Stimulated activated CD8-positive, alpha-beta memory T cell treated with anti-CD3 and anti-CD28 coated beads, Interleukin-7, amount 100 ng/mL, for 24 hours (primary cell): ENCODE results near the gene SNX1.
"Not testable (repeated sequence)": the region's sequence is repeated elsewhere in the genome, so short reads cannot be mapped to it uniquely, and the experiment has no call there.

ENCODE experiments used
- DNase-seq: peaks from one replicate; pipeline ENCODE4 v3.0.0-alpha.2; 2020; ENCODE audit warnings: low read depth

Gene SNX1

GRCh38 chr15:64112904-64113303 lies 17.1 kb downstream of the SNX1 start:
- no peak for DNase-seq

GRCh38 chr15:64117759-64118487 lies 22.1 kb downstream of the SNX1 start:
- no peak for DNase-seq

GRCh38 chr15:64120322-64120721 lies 24.5 kb downstream of the SNX1 start:
- not testable (repeated sequence) for DNase-seq

GRCh38 chr15:64121614-64122013 lies 25.8 kb downstream of the SNX1 start:
- DNase-seq = no peak

GRCh38 chr15:64122444-64122843 lies 26.7 kb downstream of the SNX1 start:
- no peak for DNase-seq

- DNase-seq = no peak
Observed at GRCh38 chr15:64122936-64123351, 27.2 kb downstream of the SNX1 start.

- DNase-seq = no peak
Observed at GRCh38 chr15:64125978-64126377, 30.2 kb downstream of the SNX1 start.

- no peak for DNase-seq
Observed at GRCh38 chr15:64127521-64128270, 31.9 kb downstream of the SNX1 start.

- no peak for DNase-seq
Observed at GRCh38 chr15:64130159-64130558, 34.4 kb downstream of the SNX1 start.

- DNase-seq = no peak
Observed at GRCh38 chr15:64131547-64131946, 35.8 kb downstream of the SNX1 start.

GRCh38 chr15:64132217-64132616 lies 36.4 kb downstream of the SNX1 start:
- no peak for DNase-seq

GRCh38 chr15:64133623-64134344 lies 38.0 kb downstream of the SNX1 start:
- no peak for DNase-seq

- DNase-seq = no peak
Observed at GRCh38 chr15:64134345-64134829, 38.6 kb downstream of the SNX1 start.

- DNase-seq = no peak
Observed at GRCh38 chr15:64136347-64136746, 40.6 kb downstream of the SNX1 start.

- no peak for DNase-seq
Observed at GRCh38 chr15:64137226-64137833, 41.5 kb downstream of the SNX1 start.

- DNase-seq = no peak
Observed at GRCh38 chr15:64138331-64138941, 42.7 kb downstream of the SNX1 start.

GRCh38 chr15:64141798-64142512 lies 46.2 kb downstream of the SNX1 start:
- DNase-seq = no peak

- no peak for DNase-seq
Observed at GRCh38 chr15:64143276-64143675, 47.5 kb downstream of the SNX1 start.

GRCh38 chr15:64144192-64144564 lies 48.4 kb downstream of the SNX1 start:
- no peak for DNase-seq

GRCh38 chr15:64144565-64145281 lies 48.9 kb downstream of the SNX1 start:
- DNase-seq = no peak

GRCh38 chr15:64146041-64146440 lies 50.3 kb downstream of the SNX1 start:
- DNase-seq = no peak
